ENCODE data around the gene H2BK1. TPM values are rescaled to one million over a fixed set of nuclear protein-coding genes. Genes with fewer than 3 reads are reported as not detected.
A peak's percentile ranks its signal among the peaks of the same experiment; 100 is the strongest.

The H2BK1 gene
- not detected in 2 replicates for total RNA-seq (2014; rRNA removed; shearing (Covaris generic))

GRCh38 chr7:151210087-151210854 lies at the start of gene H2BK1:
Gene H2BK1, minus strand, starts transcription at chr7:151210488. Its CDS starts 170 bp downstream, at chr7:151210318.
- in situ Hi-C loops (cut with HindIII; ENCODE audit: low sequenced_read_pairs), result no loop called here
- DNase-seq (ENCODE audit: low spot score), result no peak

- in situ Hi-C loops (cut with HindIII; ENCODE audit: low sequenced_read_pairs), result loop anchor here (5.0 kb wide), 1 partner anchor 44 kb away; no protein-coding TSS in a partner anchor
- no peak for DNase-seq (ENCODE audit: low spot score)
Observed at GRCh38 chr7:151257990-151258389, 47.7 kb upstream of the H2BK1 start.

- no peak for DNase-seq (ENCODE audit: low spot score)
- in situ Hi-C loops (cut with HindIII; ENCODE audit: low sequenced_read_pairs), result loop anchor here (5.0 kb wide), 1 partner anchor 46 kb away; no protein-coding TSS in a partner anchor
Observed at GRCh38 chr7:151256410-151257045, 46.2 kb upstream of the H2BK1 start.

- no peak for DNase-seq (ENCODE audit: low spot score)
- in situ Hi-C loops (cut with HindIII; ENCODE audit: low sequenced_read_pairs), result loop anchor here (5.0 kb wide), 1 partner anchor 47 kb away; no protein-coding TSS in a partner anchor
Observed at GRCh38 chr7:151255390-151255789, 45.1 kb upstream of the H2BK1 start.

GRCh38 chr7:151254851-151255250 lies 44.6 kb upstream of the H2BK1 start:
- no peak for DNase-seq (ENCODE audit: low spot score)
- in situ Hi-C loops (cut with HindIII; ENCODE audit: low sequenced_read_pairs), result loop anchor here (5.0 kb wide), 1 partner anchor 47 kb away; no protein-coding TSS in a partner anchor

- in situ Hi-C loops (cut with HindIII; ENCODE audit: low sequenced_read_pairs), result no loop called here
- DNase-seq (ENCODE audit: low spot score), result no peak
Observed at GRCh38 chr7:151254316-151254715, 44.0 kb upstream of the H2BK1 start.

- no peak for DNase-seq (ENCODE audit: low spot score)
- in situ Hi-C loops (cut with HindIII; ENCODE audit: low sequenced_read_pairs), result no loop called here
Observed at GRCh38 chr7:151252961-151253711, 42.8 kb upstream of the H2BK1 start.

- no peak for DNase-seq (ENCODE audit: low spot score)
- in situ Hi-C loops (cut with HindIII; ENCODE audit: low sequenced_read_pairs), result no loop called here
Observed at GRCh38 chr7:151252561-151252835, 42.2 kb upstream of the H2BK1 start.

- peak; percentile 71 for DNase-seq (ENCODE audit: low spot score)
- in situ Hi-C loops (cut with HindIII; ENCODE audit: low sequenced_read_pairs), result no loop called here
Observed at GRCh38 chr7:151251689-151252560, 41.6 kb upstream of the H2BK1 start.

- peak; percentile 44 for DNase-seq (ENCODE audit: low spot score)
- in situ Hi-C loops (cut with HindIII; ENCODE audit: low sequenced_read_pairs), result no loop called here
Observed at GRCh38 chr7:151251328-151251688, 41.0 kb upstream of the H2BK1 start.

- in situ Hi-C loops (cut with HindIII; ENCODE audit: low sequenced_read_pairs), result no loop called here
Observed at GRCh38 chr7:151250181-151251132, 40.2 kb upstream of the H2BK1 start.

GRCh38 chr7:151249732-151250072 lies 39.4 kb upstream of the H2BK1 start:
- DNase-seq (ENCODE audit: low spot score), result peak; percentile 47
- in situ Hi-C loops (cut with HindIII; ENCODE audit: low sequenced_read_pairs), result no loop called here

More at GRCh38 chr7:151250181-151251132, 40.2 kb upstream of the H2BK1 start:
- DNase-seq (ENCODE audit: low spot score), result no peak

- peak; percentile 67 for DNase-seq (ENCODE audit: low spot score)
- in situ Hi-C loops (cut with HindIII; ENCODE audit: low sequenced_read_pairs), result no loop called here
Observed at GRCh38 chr7:151249034-151249731, 38.9 kb upstream of the H2BK1 start.

- in situ Hi-C loops (cut with HindIII; ENCODE audit: low sequenced_read_pairs), result no loop called here
- peak; percentile 66 for DNase-seq (ENCODE audit: low spot score)
Observed at GRCh38 chr7:151248346-151249033, 38.2 kb upstream of the H2BK1 start, which contains the start of gene SMARCD3. Gene SMARCD3, minus strand, starts transcription at chr7:151248694. Its CDS starts 132 bp downstream, at chr7:151248562.

GRCh38 chr7:151247611-151248345 lies 37.5 kb upstream of the H2BK1 start:
- peak; percentile 21 for DNase-seq (ENCODE audit: low spot score)
- in situ Hi-C loops (cut with HindIII; ENCODE audit: low sequenced_read_pairs), result no loop called here

GRCh38 chr7:151246851-151247580 lies 36.7 kb upstream of the H2BK1 start:
- peak; percentile 22 for DNase-seq (ENCODE audit: low spot score)
- in situ Hi-C loops (cut with HindIII; ENCODE audit: low sequenced_read_pairs), result no loop called here

All from G401 (cell line).